ENCODE results near the gene CLCNKB. TPM values are rescaled to one million over a fixed set of nuclear protein-coding genes. Genes with fewer than 3 reads are reported as not detected.
"Not testable (repeated sequence)": the region's sequence is repeated elsewhere in the genome, so short reads cannot be mapped to it uniquely, and the experiment has no call there.

The CLCNKB gene
- total RNA-seq, 4 donors from 2014 or later = 0.39 to 3.1 (median 0.44) TPM; not detected in 1

- no peak overlapping the region for H3K27ac ChIP-seq
- peaks cover 0 to 20% (median 8%) of the 10 kb centered on the region in 4 donors for H3K4me1 ChIP-seq
- peaks cover 0 to 35% of the 10 kb centered on the region in 2 donors for H3K27me3 ChIP-seq
- H3K9me3 ChIP-seq = no peaks in the 10 kb centered on the region
- no peak overlapping the region for H3K4me3 ChIP-seq
- 89 to 100% methylated on average over 1 of the region's 1 CpG for WGBS, 2 donors
- DNase-seq (ENCODE audit: low spot score in 2 of 2) = no peak
- TF ChIP-seq CTCF (IDR thresholded peaks at IDR 0.05) (no peak), POLR2A (IDR thresholded peaks at IDR 0.05) (no peak), EP300 (IDR thresholded peaks at IDR 0.05) (no peak)
- H3K36me3 ChIP-seq = no peaks in the 10 kb centered on the region
Measured at GRCh38 chr1:16029288-16029687, 14.3 kb upstream of the CLCNKB start.

- H3K9me3 ChIP-seq = no peaks in the 10 kb centered on the region
- no peak overlapping the region for H3K27ac ChIP-seq
- 79 to 100% methylated on average over 4 to 8 of the region's 8 CpGs for WGBS, 2 donors
Measured at GRCh38 chr1:16031551-16031950, 12.0 kb upstream of the CLCNKB start.

GRCh38 chr1:16032388-16033102 lies 11.0 kb upstream of the CLCNKB start:
- Histone ChIP-seq H3K36me3 (no peaks in the 10 kb centered on the region), H3K9me3 (no peaks in the 10 kb centered on the region), H3K27me3 (peaks cover 0 to 25% of the 10 kb centered on the region in 2 donors), H3K4me1 (peaks cover 0 to 8% (median 0%) of the 10 kb centered on the region in 4 donors), H3K27ac (no peak overlapping the region), H3K4me3 (no peak overlapping the region)
- WGBS, 2 donors = 43 to 48% methylated on average over 17 to 18 of the region's 18 CpGs
- peak; percentile 70 to 86 for DNase-seq (ENCODE audit: low spot score in 2 of 2)
- TF ChIP-seq POLR2A (IDR thresholded peaks at IDR 0.05) (no peak), CTCF (IDR thresholded peaks at IDR 0.05) (peak; percentile 86 to 99 (median 97)), EP300 (IDR thresholded peaks at IDR 0.05) (no peak)

More at GRCh38 chr1:16031551-16031950, 12.0 kb upstream of the CLCNKB start:
- no peaks in the 10 kb centered on the region for H3K36me3 ChIP-seq
- no peak for DNase-seq (ENCODE audit: low spot score in 2 of 2)
- H3K4me1 ChIP-seq = peaks cover 0 to 18% (median 8%) of the 10 kb centered on the region in 4 donors
- H3K27me3 ChIP-seq = peaks cover 0 to 35% of the 10 kb centered on the region in 2 donors
- H3K4me3 ChIP-seq = no peak overlapping the region
- TF ChIP-seq EP300 (IDR thresholded peaks at IDR 0.05) (no peak), POLR2A (IDR thresholded peaks at IDR 0.05) (no peak), CTCF (IDR thresholded peaks at IDR 0.05) (no peak)

GRCh38 chr1:16033103-16033632 lies 10.4 kb upstream of the CLCNKB start:
- DNase-seq (ENCODE audit: low spot score in 2 of 2); H3K27ac ChIP-seq; H3K4me3 ChIP-seq; H3K36me3 ChIP-seq; H3K9me3 ChIP-seq; H3K4me1 ChIP-seq: not testable (repeated sequence)
- 47 to 51% methylated on average over 7 of the region's 7 CpGs for WGBS, 2 donors
- peaks cover 0 to 21% of the 10 kb centered on the region in 2 donors for H3K27me3 ChIP-seq

GRCh38 chr1:16036461-16036860 lies 7.1 kb upstream of the CLCNKB start:
- 76 to 81% methylated on average over 6 of the region's 11 CpGs for WGBS, 2 donors
- H3K9me3 ChIP-seq; H3K27ac ChIP-seq; H3K4me3 ChIP-seq; DNase-seq (ENCODE audit: low spot score in 2 of 2); H3K36me3 ChIP-seq; H3K27me3 ChIP-seq; H3K4me1 ChIP-seq: not testable (repeated sequence)

GRCh38 chr1:16038620-16038912 lies 5.0 kb upstream of the CLCNKB start:
- no peak overlapping the region for H3K4me3 ChIP-seq
- H3K9me3 ChIP-seq = no peaks in the 10 kb centered on the region
- H3K4me1 ChIP-seq = no peaks in the 10 kb centered on the region
- no peak overlapping the region for H3K27ac ChIP-seq
- no peak for TF ChIP-seq EP300 (IDR thresholded peaks at IDR 0.05)
- no peak for TF ChIP-seq POLR2A (IDR thresholded peaks at IDR 0.05)
- no peak for TF ChIP-seq CTCF (IDR thresholded peaks at IDR 0.05)
- whole genome bisulfite sequencing, 2 donors = 82 to 85% methylated on average over 4 of the region's 4 CpGs
- no peak for DNase-seq (ENCODE audit: low spot score in 2 of 2)
- no peaks in the 10 kb centered on the region for H3K27me3 ChIP-seq
- H3K36me3 ChIP-seq = no peaks in the 10 kb centered on the region

GRCh38 chr1:16039871-16040270 lies 3.7 kb upstream of the CLCNKB start:
- H3K4me1 ChIP-seq; H3K27me3 ChIP-seq; DNase-seq (ENCODE audit: low spot score in 2 of 2); H3K27ac ChIP-seq; H3K9me3 ChIP-seq; H3K36me3 ChIP-seq; H3K4me3 ChIP-seq: not testable (repeated sequence)
- 48 to 73% methylated on average over 3 to 7 of the region's 8 CpGs for WGBS, 2 donors
